HEK293T (cell line): Measurements from ENCODE around the gene REG3A.

Source experiments
- ARNT ChIP-seq: fragments of 450-650 bp; IDR thresholded peaks from 2 replicates; pipeline ENCODE4 v1.6.1; 2017; ENCODE audit warnings: mild to moderate bottlenecking
- CTBP1 ChIP-seq: fragments of 450-650 bp; IDR thresholded peaks from 2 replicates; pipeline ENCODE4 v1.6.1; 2016; ENCODE audit warnings: borderline replicate concordance
- ELF4 ChIP-seq: fragments of 450-650 bp; IDR thresholded peaks from 2 replicates; pipeline ENCODE4 v1.6.1; 2017; ENCODE audit warnings: antibody characterized with exemption
- FOXK2 ChIP-seq: fragments of 450-650 bp; IDR thresholded peaks from 2 replicates; pipeline ENCODE4 v1.6.1; 2016; ENCODE audit warnings: mild to moderate bottlenecking
- FOXM1 ChIP-seq: fragments of 450-650 bp; IDR thresholded peaks from 2 replicates; pipeline ENCODE4 v1.6.1; 2017; ENCODE audit warnings: mild to moderate bottlenecking, borderline replicate concordance
- HDGF ChIP-seq: fragments of 450-650 bp; IDR thresholded peaks from 2 replicates; pipeline ENCODE4 v1.6.1; 2017; ENCODE audit warnings: antibody characterized with exemption, borderline replicate concordance
- NFRKB ChIP-seq: fragments of 450-650 bp; IDR thresholded peaks from 2 replicates; pipeline ENCODE4 v1.6.1; 2016; ENCODE audit warnings: mild to moderate bottlenecking, moderate library complexity
- SP1 ChIP-seq: fragments of 450-650 bp; IDR thresholded peaks from 2 replicates; pipeline ENCODE4 v1.6.1; 2017
- SUZ12 ChIP-seq: fragments of 450-650 bp; IDR thresholded peaks from 2 replicates; pipeline ENCODE4 v1.6.1; 2016; ENCODE audit warnings: mild to moderate bottlenecking
- TARDBP ChIP-seq: fragments of 450-650 bp; IDR thresholded peaks from 2 replicates; pipeline ENCODE4 v1.6.1; 2016
- ZNF384 ChIP-seq: fragments of 450-650 bp; IDR thresholded peaks from 2 replicates; pipeline ENCODE4 v1.6.1; 2016
- TF ChIP-seq, protein P1 (sequence below): fragments of 450-650 bp; IDR thresholded peaks from 2 replicates; pipeline ENCODE4 v1.6.1; 2016

- TF ChIP-seq FOXM1 (no peak), TARDBP (no peak), SUZ12 (no peak), FOXK2 (no peak), CTBP1 (no peak), SP1 (no peak), ELF4 (no peak), ZNF384 (no peak), ARNT (no peak), NFRKB (no peak), HDGF (no peak)
- TF ChIP-seq, protein P1, sequence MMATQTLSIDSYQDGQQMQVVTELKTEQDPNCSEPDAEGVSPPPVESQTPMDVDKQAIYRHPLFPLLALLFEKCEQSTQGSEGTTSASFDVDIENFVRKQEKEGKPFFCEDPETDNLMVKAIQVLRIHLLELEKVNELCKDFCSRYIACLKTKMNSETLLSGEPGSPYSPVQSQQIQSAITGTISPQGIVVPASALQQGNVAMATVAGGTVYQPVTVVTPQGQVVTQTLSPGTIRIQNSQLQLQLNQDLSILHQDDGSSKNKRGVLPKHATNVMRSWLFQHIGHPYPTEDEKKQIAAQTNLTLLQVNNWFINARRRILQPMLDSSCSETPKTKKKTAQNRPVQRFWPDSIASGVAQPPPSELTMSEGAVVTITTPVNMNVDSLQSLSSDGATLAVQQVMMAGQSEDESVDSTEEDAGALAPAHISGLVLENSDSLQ = no peak
Measured at GRCh38 chr2:79116997-79117928, 42.3 kb downstream of the REG3A start.
